ENCODE measurements around the gene RAB40A. TPM values are rescaled to one million over a fixed set of nuclear protein-coding genes. Genes with fewer than 3 reads are reported as not detected.

RAB40A gene
- total and polyA plus RNA-seq, 4 experiments from 2014 or later: 0.11 TPM; not detected in 3

Other genes starting within 250 kb of the RAB40A start
- not detected for gene TCEAL5, start 242.7 kb downstream of the RAB40A start, total RNA-seq
- not detected for gene TCEAL5, start 242.7 kb downstream of the RAB40A start, polyA plus RNA-seq
- gene BEX2, start 208.5 kb downstream of the RAB40A start, total RNA-seq: 10 to 100 TPM; 41.9 to 48.2 TPM
- gene BEX2, start 208.5 kb downstream of the RAB40A start, polyA plus RNA-seq: 100 to 1,000 TPM in 1 of 2 donors, 10 to 100 TPM in 1; 71.4 to 112 TPM
- gene TCEAL7, start 189.2 kb downstream of the RAB40A start, total RNA-seq: not detected
- not detected for gene TCEAL7, start 189.2 kb downstream of the RAB40A start, polyA plus RNA-seq
- 1 to 10 TPM; 2.0 to 2.4 TPM for gene TCEAL9, start 163.0 kb downstream of the RAB40A start, total RNA-seq
- 1 to 10 TPM; 1.0 to 3.0 TPM for gene TCEAL9, start 163.0 kb downstream of the RAB40A start, polyA plus RNA-seq
- 10 to 100 TPM; 50.6 to 52.7 TPM for gene BEX3, start 143.0 kb downstream of the RAB40A start, total RNA-seq
- gene BEX3, start 143.0 kb downstream of the RAB40A start, polyA plus RNA-seq: 10 to 100 TPM; 85.3 to 94.0 TPM
- gene TCEAL4, start 66.0 kb upstream of the RAB40A start, total RNA-seq: 10 to 100 TPM; 10.0 to 11.2 TPM
- 10 to 100 TPM in 1 of 2 donors, 1 to 10 TPM in 1; 8.8 to 13.4 TPM for gene TCEAL4, start 66.0 kb upstream of the RAB40A start, polyA plus RNA-seq
- gene TCEAL3, start 88.5 kb upstream of the RAB40A start, total RNA-seq: 1 to 10 TPM; 5.7 to 7.7 TPM
- 1 to 10 TPM; 3.8 to 6.7 TPM for gene TCEAL3, start 88.5 kb upstream of the RAB40A start, polyA plus RNA-seq
- 10 to 100 TPM; 10.6 to 11.1 TPM for gene TCEAL1, start 109.5 kb upstream of the RAB40A start, total RNA-seq
- 10 to 100 TPM; 10.1 to 18.4 TPM for gene TCEAL1, start 109.5 kb upstream of the RAB40A start, polyA plus RNA-seq
- 100 to 1,000 TPM; 105 to 110 TPM for gene MORF4L2, start 167.2 kb upstream of the RAB40A start, total RNA-seq
- 10 to 100 TPM; 78.7 to 79.9 TPM for gene MORF4L2, start 167.2 kb upstream of the RAB40A start, polyA plus RNA-seq
- not detected for gene TMEM31, start 191.4 kb upstream of the RAB40A start, total RNA-seq
- gene TMEM31, start 191.4 kb upstream of the RAB40A start, polyA plus RNA-seq: under 1 TPM in 1 of 2 donors, not detected in 1; 0.39 TPM

All from CD4-positive, alpha-beta memory T cell (primary cell).